Measurements from ENCODE around the gene UGT1A3. TPM values are rescaled to one million over a fixed set of nuclear protein-coding genes. Genes with fewer than 3 reads are reported as not detected.

The UGT1A3 gene
- total and polyA plus RNA-seq, 4 donors = 7.0 to 61.6 (median 18.2) TPM; not detected in 1

DNA sequence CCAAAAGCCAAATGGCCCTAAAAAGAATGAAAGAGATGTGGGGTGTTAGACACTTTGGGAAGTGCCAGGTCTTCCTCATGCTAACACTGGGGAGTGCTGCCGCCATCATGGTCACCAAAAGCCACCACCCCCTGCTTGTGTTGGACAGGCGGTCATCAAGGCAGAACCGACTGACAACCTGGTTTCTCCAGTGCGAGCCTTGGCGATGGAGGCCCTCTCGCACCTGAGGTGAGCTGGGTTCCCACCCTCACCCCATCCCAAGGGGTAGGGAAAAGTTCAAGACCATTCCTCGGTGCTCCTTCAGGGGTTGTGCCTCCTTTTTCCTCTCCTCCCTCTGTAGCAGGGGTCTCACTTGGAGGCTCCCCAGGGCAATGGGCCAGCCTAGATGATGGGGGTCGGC is 82.9 kb downstream of the UGT1A3 start:
- no peak for TF ChIP-seq TAF1 (conservative IDR thresholded peaks at IDR 0.05)
- TF ChIP-seq HNF4G (IDR thresholded peaks at IDR 0.05) = no peak
- no peak for TF ChIP-seq ATF3 (IDR thresholded peaks at IDR 0.05)
- H3K27me3 ChIP-seq (ENCODE audit: control insufficient read depth in 4 of 4, insufficient read depth in 4 of 4, low read length in 3 of 4) = no peaks in the 10 kb centered on the region
- 91% methylated on average over 8 of the region's 8 CpGs for WGBS
- H3K36me3 ChIP-seq (ENCODE audit: control insufficient read depth in 4 of 4, insufficient read depth in 3 of 4, low read depth in 1 of 4, low read length in 3 of 4) = no peaks in the 10 kb centered on the region
- DNase-seq (ENCODE audit: low spot score) = no peak
- no peak overlapping the region for H3K4me3 ChIP-seq (ENCODE audit: low read depth in 1 of 3, low read length in 3 of 3)
- H3K9me3 ChIP-seq (ENCODE audit: control insufficient read depth in 4 of 4, low read length in 3 of 4) = no peaks in the 10 kb centered on the region
- no peak overlapping the region for H3K9ac ChIP-seq (ENCODE audit: low read depth in 1 of 2, low read length in 2 of 2)
- H3K4me1 ChIP-seq (ENCODE audit: control insufficient read depth in 4 of 4, insufficient read depth in 4 of 4, low read length in 3 of 4) = no peaks in the 10 kb centered on the region
- no peak overlapping the region for H3K27ac ChIP-seq (ENCODE audit: low read depth in 1 of 2, low read length in 2 of 2)

GRCh38 chr2:233813236-233814055 is 84.6 kb downstream of the UGT1A3 start:
- DNase-seq (ENCODE audit: low spot score) = no peak
- H3K9ac ChIP-seq (ENCODE audit: low read depth in 1 of 2, low read length in 2 of 2) = no peak overlapping the region
- no peaks in the 10 kb centered on the region for H3K9me3 ChIP-seq (ENCODE audit: control insufficient read depth in 4 of 4, low read length in 3 of 4)
- H3K27ac ChIP-seq (ENCODE audit: low read depth in 1 of 2, low read length in 2 of 2) = no peak overlapping the region
- TF ChIP-seq HNF4G (IDR thresholded peaks at IDR 0.05) = no peak
- no peak for TF ChIP-seq ZBTB33 (IDR thresholded peaks at IDR 0.05)
- TF ChIP-seq FOXA2 (IDR thresholded peaks at IDR 0.05) = no peak
- no peak for TF ChIP-seq FOXA1 (IDR thresholded peaks at IDR 0.05)
- TF ChIP-seq EGR1 (IDR thresholded peaks at IDR 0.05; ENCODE audit: low read depth in 2 of 2) = no peak
- no peak for TF ChIP-seq JUND (IDR thresholded peaks at IDR 0.05)
- TF ChIP-seq NR2F2 (IDR thresholded peaks at IDR 0.05) = no peak
- no peak for TF ChIP-seq RAD21 (IDR thresholded peaks at IDR 0.05)
- TF ChIP-seq SP1 (IDR thresholded peaks at IDR 0.05) = no peak
- no peak for TF ChIP-seq ATF3 (IDR thresholded peaks at IDR 0.05)
- TF ChIP-seq YY1 (IDR thresholded peaks at IDR 0.05) = no peak
- no peak for TF ChIP-seq CTCF (IDR thresholded peaks at IDR 0.05; ENCODE audit: low read depth, low read length, missing input control)
- no peak for TF ChIP-seq RXRA (IDR thresholded peaks at IDR 0.05)
- TF ChIP-seq GABPA (IDR thresholded peaks at IDR 0.05 in 1 of 2, conservative IDR thresholded peaks at IDR 0.05 in 1 of 2) = no peak
- no peak for TF ChIP-seq REST (IDR thresholded peaks at IDR 0.05)
- TF ChIP-seq MAX (IDR thresholded peaks at IDR 0.05) = no peak
- no peak for TF ChIP-seq TAF1 (conservative IDR thresholded peaks at IDR 0.05)
- no peaks in the 10 kb centered on the region for H3K27me3 ChIP-seq (ENCODE audit: control insufficient read depth in 4 of 4, insufficient read depth in 4 of 4, low read length in 3 of 4)
- WGBS = 92% methylated on average over 3 of the region's 3 CpGs
- no peak overlapping the region for H3K4me3 ChIP-seq (ENCODE audit: low read depth in 1 of 3, low read length in 3 of 3)
- H3K36me3 ChIP-seq (ENCODE audit: control insufficient read depth in 4 of 4, insufficient read depth in 3 of 4, low read depth in 1 of 4, low read length in 3 of 4) = no peaks in the 10 kb centered on the region
- peaks cover 0 to 5% (median 0%) of the 10 kb centered on the region in 4 donors for H3K4me1 ChIP-seq (ENCODE audit: control insufficient read depth in 4 of 4, insufficient read depth in 4 of 4, low read length in 3 of 4)

Data from liver (tissue), 9 donors.